Measurements from ENCODE around the gene CRYAB. TPM values are rescaled to one million over a fixed set of nuclear protein-coding genes. Genes with fewer than 3 reads are reported as not detected.

The CRYAB gene
- total and polyA plus RNA-seq, 4 donors, result 0.33 to 8.6 (median 3.6) TPM

- Histone ChIP-seq H3K4me3 (ENCODE audit: low read depth in 1 of 3, low read length in 3 of 3) (no peak overlapping the region), H3K9ac (ENCODE audit: low read depth in 1 of 2, low read length in 2 of 2) (no peak overlapping the region), H3K9me3 (ENCODE audit: control insufficient read depth in 4 of 4, low read length in 3 of 4) (no peaks in the 10 kb centered on the region), H3K27ac (ENCODE audit: low read depth in 1 of 2, low read length in 2 of 2) (no peak overlapping the region), H3K4me1 (ENCODE audit: control insufficient read depth in 4 of 4, insufficient read depth in 4 of 4, low read length in 3 of 4) (peaks cover 0 to 7% (median 3%) of the 10 kb centered on the region in 4 donors), H3K27me3 (ENCODE audit: control insufficient read depth in 4 of 4, insufficient read depth in 4 of 4, low read length in 3 of 4) (no peaks in the 10 kb centered on the region), H3K36me3 (ENCODE audit: control insufficient read depth in 4 of 4, insufficient read depth in 3 of 4, low read depth in 1 of 4, low read length in 3 of 4) (peaks cover 0 to 6% (median 0%) of the 10 kb centered on the region in 4 donors)
- WGBS, result 93% methylated on average over 5 of the region's 5 CpGs
- DNase-seq (ENCODE audit: low spot score), result no peak
- TF ChIP-seq ATF3 (IDR thresholded peaks at IDR 0.05), result no peak
- TF ChIP-seq EGR1 (IDR thresholded peaks at IDR 0.05; ENCODE audit: low read depth in 2 of 2), result no peak
- TF ChIP-seq CTCF (IDR thresholded peaks at IDR 0.05; ENCODE audit: low read depth, low read length, missing input control), result no peak
- TF ChIP-seq NR2F2 (IDR thresholded peaks at IDR 0.05), result no peak
- TF ChIP-seq FOXA1 (IDR thresholded peaks at IDR 0.05), result no peak
- TF ChIP-seq RXRA (IDR thresholded peaks at IDR 0.05), result no peak
- no peak for TF ChIP-seq MAX (IDR thresholded peaks at IDR 0.05)
- TF ChIP-seq TAF1 (conservative IDR thresholded peaks at IDR 0.05), result no peak
- TF ChIP-seq YY1 (IDR thresholded peaks at IDR 0.05), result no peak
- no peak for TF ChIP-seq GABPA (IDR thresholded peaks at IDR 0.05 in 1 of 2, conservative IDR thresholded peaks at IDR 0.05 in 1 of 2)
- no peak for TF ChIP-seq HNF4G (IDR thresholded peaks at IDR 0.05)
- no peak for TF ChIP-seq FOXA2 (IDR thresholded peaks at IDR 0.05)
- TF ChIP-seq JUND (IDR thresholded peaks at IDR 0.05), result no peak
- TF ChIP-seq SP1 (IDR thresholded peaks at IDR 0.05), result no peak
- TF ChIP-seq REST (IDR thresholded peaks at IDR 0.05), result no peak
- TF ChIP-seq HNF4A (conservative IDR thresholded peaks at IDR 0.05), result no peak
These were observed 29.4 kb downstream of the CRYAB start for GRCh38 chr11:111882202-111882601.

GRCh38 chr11:111879637-111879960, 32.0 kb downstream of the CRYAB start:
- H3K27ac ChIP-seq (ENCODE audit: low read depth in 1 of 2, low read length in 2 of 2), result peak overlapping the region; percentile 80 to 82
- H3K27me3 ChIP-seq (ENCODE audit: control insufficient read depth in 4 of 4, insufficient read depth in 4 of 4, low read length in 3 of 4), result no peaks in the 10 kb centered on the region
- DNase-seq (ENCODE audit: low spot score), result no peak
- peak overlapping the region; percentile 53 to 77 (median 74) for H3K4me3 ChIP-seq (ENCODE audit: low read depth in 1 of 3, low read length in 3 of 3)
- peaks cover 0 to 7% (median 3%) of the 10 kb centered on the region in 4 donors for H3K4me1 ChIP-seq (ENCODE audit: control insufficient read depth in 4 of 4, insufficient read depth in 4 of 4, low read length in 3 of 4)
- peaks cover 0 to 13% (median 1%) of the 10 kb centered on the region in 4 donors for H3K36me3 ChIP-seq (ENCODE audit: control insufficient read depth in 4 of 4, insufficient read depth in 3 of 4, low read depth in 1 of 4, low read length in 3 of 4)
- no peak for TF ChIP-seq TAF1 (conservative IDR thresholded peaks at IDR 0.05)
- no peak for TF ChIP-seq CTCF (IDR thresholded peaks at IDR 0.05; ENCODE audit: low read depth, low read length, missing input control)
- TF ChIP-seq EGR1 (IDR thresholded peaks at IDR 0.05; ENCODE audit: low read depth in 2 of 2), result no peak
- no peak for TF ChIP-seq FOXA1 (IDR thresholded peaks at IDR 0.05)
- TF ChIP-seq REST (IDR thresholded peaks at IDR 0.05), result no peak
- TF ChIP-seq ATF3 (IDR thresholded peaks at IDR 0.05), result no peak
- no peak for TF ChIP-seq FOXA2 (IDR thresholded peaks at IDR 0.05)
- no peak for TF ChIP-seq SP1 (IDR thresholded peaks at IDR 0.05)
- TF ChIP-seq YY1 (IDR thresholded peaks at IDR 0.05), result no peak
- TF ChIP-seq HNF4G (IDR thresholded peaks at IDR 0.05), result no peak
- no peaks in the 10 kb centered on the region for H3K9me3 ChIP-seq (ENCODE audit: control insufficient read depth in 4 of 4, low read length in 3 of 4)
- WGBS, result 42% methylated on average over 6 of the region's 6 CpGs
- peak overlapping the region; percentile 34 to 96 for H3K9ac ChIP-seq (ENCODE audit: low read depth in 1 of 2, low read length in 2 of 2)
